ENCODE data around the gene SERF2.
"Not testable (repeated sequence)": the region's sequence is repeated elsewhere in the genome, so short reads cannot be mapped to it uniquely, and the experiment has no call there.

Gene SERF2

DNA sequence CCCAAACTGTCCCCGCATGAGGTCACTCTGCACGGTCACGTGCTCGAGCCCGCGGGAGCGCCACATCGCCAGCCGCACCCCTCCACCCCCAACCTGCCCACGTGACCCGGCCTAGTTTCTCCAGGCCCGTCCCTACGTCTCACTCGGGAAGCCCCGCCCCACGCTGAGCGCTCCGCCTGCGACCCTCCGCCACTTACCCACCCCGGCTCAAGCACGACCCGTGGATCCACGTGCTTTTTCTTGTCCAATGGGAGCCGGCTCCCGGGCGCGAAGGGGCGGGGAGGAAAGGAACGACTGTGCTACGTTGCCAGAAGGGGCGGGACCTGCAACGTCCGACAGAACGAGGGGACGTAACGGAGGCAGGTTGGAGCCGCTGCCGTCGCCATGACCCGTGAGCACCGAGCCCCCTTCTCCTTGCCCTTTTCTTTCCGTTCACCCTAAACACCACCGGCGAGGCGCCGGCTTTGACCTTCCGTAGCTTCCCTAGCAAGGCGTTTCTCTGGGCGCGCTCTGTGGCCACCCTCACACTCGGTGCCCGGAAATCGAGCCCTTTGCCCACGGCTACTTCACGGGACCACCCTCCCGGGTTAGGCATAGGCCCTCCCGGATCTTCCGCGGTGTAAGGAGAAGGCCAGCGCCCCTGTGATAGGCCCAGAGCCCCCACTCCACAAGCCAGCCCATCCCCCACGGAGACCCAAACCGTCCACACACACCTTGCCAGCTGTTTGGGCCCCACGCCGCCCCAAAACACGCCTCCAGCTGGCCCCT lies at the start of gene SERF2:
SERF2 (plus strand) TSS at position 328 of the 768 bp plus-strand sequence; CDS start at position 385, 57 bp downstream.
- TF ChIP-seq, protein P1, sequence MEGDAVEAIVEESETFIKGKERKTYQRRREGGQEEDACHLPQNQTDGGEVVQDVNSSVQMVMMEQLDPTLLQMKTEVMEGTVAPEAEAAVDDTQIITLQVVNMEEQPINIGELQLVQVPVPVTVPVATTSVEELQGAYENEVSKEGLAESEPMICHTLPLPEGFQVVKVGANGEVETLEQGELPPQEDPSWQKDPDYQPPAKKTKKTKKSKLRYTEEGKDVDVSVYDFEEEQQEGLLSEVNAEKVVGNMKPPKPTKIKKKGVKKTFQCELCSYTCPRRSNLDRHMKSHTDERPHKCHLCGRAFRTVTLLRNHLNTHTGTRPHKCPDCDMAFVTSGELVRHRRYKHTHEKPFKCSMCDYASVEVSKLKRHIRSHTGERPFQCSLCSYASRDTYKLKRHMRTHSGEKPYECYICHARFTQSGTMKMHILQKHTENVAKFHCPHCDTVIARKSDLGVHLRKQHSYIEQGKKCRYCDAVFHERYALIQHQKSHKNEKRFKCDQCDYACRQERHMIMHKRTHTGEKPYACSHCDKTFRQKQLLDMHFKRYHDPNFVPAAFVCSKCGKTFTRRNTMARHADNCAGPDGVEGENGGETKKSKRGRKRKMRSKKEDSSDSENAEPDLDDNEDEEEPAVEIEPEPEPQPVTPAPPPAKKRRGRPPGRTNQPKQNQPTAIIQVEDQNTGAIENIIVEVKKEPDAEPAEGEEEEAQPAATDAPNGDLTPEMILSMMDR (IDR thresholded peaks at IDR 0.05), result no peak

GRCh38 chr15:43746245-43746902 lies 45.7 kb upstream of the SERF2 start, which contains the start of gene PDIA3:
Gene PDIA3 (plus strand): TSS chr15:43746438. CDS start chr15:43746540, 102 bp downstream.
- TF ChIP-seq, protein P1 (IDR thresholded peaks at IDR 0.05), result not testable (repeated sequence)

GRCh38 chr15:43748376-43748775 lies 43.7 kb upstream of the SERF2 start:
- TF ChIP-seq, protein P1 (IDR thresholded peaks at IDR 0.05), result no peak

- TF ChIP-seq, protein P1 (IDR thresholded peaks at IDR 0.05), result no peak
Observed at GRCh38 chr15:43749690-43750345, 42.3 kb upstream of the SERF2 start.

DNA sequence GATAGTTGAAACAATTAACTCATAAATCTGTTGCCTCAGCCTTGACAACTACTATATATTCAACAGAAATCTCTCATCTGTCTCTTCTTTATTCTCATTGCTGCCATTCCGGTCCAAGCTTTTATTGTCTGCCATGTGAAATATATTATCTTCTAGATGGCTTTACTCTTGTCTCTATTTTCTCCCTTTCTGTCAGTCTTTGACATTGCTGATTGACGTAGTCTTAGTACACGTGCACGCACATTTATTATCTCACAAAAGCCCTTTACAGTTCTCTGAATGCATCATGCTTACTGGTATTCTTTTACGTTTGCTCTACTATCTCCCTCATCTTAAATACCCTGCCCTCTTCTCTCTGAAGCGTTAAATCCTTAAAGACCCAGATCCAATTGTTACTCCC lies 40.2 kb upstream of the SERF2 start:
- TF ChIP-seq, protein P1 (IDR thresholded peaks at IDR 0.05), result no peak

- TF ChIP-seq, protein P1 (IDR thresholded peaks at IDR 0.05), result no peak
Observed at GRCh38 chr15:43762824-43763223, 29.3 kb upstream of the SERF2 start.

- TF ChIP-seq, protein P1 (IDR thresholded peaks at IDR 0.05), result no peak
Observed at GRCh38 chr15:43763819-43764446, 28.2 kb upstream of the SERF2 start.
